ENCODE measurements around the gene LAT.
A peak's percentile ranks its signal among the peaks of the same experiment; 100 is the strongest.

The LAT gene, protein sequence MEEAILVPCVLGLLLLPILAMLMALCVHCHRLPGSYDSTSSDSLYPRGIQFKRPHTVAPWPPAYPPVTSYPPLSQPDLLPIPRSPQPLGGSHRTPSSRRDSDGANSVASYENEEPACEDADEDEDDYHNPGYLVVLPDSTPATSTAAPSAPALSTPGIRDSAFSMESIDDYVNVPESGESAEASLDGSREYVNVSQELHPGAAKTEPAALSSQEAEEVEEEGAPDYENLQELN

DNA sequence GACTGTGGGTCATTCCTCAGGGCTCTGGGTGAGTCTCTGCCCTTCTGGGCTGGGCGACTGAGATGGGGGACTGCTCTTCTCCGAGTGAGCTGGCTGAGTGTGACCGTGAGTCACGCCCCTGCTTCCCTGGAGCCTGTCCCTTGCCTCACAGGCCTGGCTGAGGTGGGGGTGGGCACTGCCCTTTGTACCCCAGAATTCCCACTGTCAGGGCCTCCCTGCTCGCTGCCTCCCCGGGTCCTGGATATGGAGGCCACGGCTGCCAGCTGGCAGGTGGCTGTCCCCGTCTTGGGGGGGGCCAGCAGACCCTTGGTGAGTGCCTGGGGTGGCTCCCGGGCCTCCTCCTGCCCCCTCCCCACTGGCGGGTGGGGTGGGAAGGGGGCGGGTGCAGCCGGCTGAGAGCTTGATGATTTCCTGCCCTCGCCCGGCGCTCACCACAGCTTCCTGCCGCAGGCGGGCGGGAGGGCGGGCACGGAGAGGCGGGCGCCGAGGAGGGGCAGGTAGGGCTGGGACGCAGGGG is at the start of gene LAT:
Gene LAT, plus strand, starts transcription at position 434 of the 517 bp plus-strand sequence. CDS start 366 bp downstream, outside the sequence.
- ChIA-PET POLR2A (no interaction called here), CTCF (no interaction called here)
- no peak for DNase-seq (ENCODE audit: extremely low spot score)
- TF ChIP-seq ELF4 (IDR thresholded peaks at IDR 0.05), result no peak
- no peak for TF ChIP-seq TARDBP (IDR thresholded peaks at IDR 0.05)
- TF ChIP-seq LEF1 (IDR thresholded peaks at IDR 0.05; ENCODE audit: borderline replicate concordance), result no peak
- no peak for TF ChIP-seq SUZ12 (IDR thresholded peaks at IDR 0.05)
- no peak for TF ChIP-seq FOXM1 (IDR thresholded peaks at IDR 0.05; ENCODE audit: borderline replicate concordance)
- no peak for TF ChIP-seq ARNT (IDR thresholded peaks at IDR 0.05)
- TF ChIP-seq FOXA1 (IDR thresholded peaks at IDR 0.05), result no peak
- TF ChIP-seq BHLHE40 (IDR thresholded peaks at IDR 0.05; ENCODE audit: borderline replicate concordance), result no peak
- TF ChIP-seq NFRKB (IDR thresholded peaks at IDR 0.05), result no peak

DNA sequence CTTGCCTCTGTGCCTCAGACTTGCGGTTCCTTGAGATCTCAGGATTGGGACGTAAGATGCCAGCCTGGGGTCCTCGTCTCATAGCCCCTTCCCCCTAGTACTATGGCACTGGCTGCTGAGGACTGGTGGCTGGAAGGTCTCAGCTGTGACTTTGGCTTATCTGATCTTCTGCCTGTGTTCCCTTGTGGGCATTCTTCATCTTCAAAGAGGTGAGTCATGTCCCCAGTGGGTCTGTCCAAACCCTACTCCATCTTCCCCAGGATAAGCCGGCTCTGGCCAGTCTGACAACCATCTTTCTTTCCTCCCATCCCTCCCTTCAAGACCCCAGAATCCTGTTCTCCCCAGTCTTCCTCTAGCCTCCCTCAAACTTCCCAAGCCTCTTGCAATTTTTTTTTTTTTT is 49.5 kb upstream of the LAT start:
- POLR2A ChIA-PET, result interaction anchor here (1.8 to 2.7 kb wide), 3 partner anchors 9 to 55 kb away, joined by 5 to 16 read pairs (median 6); partner anchors contain the start of gene RABEP2
- no peak for DNase-seq (ENCODE audit: extremely low spot score)

DNA sequence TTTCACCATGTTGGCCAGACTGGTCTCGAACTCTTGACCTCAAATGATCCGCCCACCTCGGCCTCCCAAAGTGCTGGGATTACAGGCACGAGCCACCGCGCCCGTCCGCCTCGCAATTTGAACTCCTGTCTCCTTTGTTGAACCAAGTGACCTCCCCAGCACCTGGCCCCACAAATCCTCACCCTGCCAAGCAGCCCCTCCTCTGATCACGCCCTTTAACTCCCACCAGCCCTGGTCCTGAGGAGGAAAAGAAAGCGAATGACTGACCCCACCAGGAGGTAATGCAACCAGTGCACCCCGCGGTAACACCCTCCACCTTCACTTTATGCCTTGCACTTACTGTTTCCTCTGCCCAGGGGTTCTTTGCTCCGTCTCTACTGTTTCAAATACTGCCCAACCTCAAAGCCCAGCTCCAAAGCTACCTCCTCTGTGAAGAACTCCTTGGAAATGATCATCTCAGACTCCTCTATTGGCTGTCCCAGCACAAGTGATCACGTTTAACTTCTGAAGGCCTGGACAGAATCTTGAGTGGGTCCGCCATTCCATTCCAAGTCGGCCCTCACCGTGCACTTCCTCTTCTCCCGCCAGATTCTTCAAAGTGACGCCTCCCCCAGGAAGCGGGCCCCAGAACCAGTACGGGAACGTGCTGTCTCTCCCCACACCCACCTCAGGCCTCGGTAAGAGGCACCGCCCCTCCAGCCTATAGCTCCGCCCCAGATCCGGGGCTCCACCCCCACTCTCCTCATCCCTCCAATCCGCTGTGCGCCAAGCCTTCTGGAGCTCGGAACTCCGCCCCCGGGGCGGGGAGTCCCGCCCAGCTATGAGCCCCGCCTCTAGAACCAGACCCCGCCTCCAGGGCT is 48.7 kb upstream of the LAT start:
- TF ChIP-seq, protein P1, sequence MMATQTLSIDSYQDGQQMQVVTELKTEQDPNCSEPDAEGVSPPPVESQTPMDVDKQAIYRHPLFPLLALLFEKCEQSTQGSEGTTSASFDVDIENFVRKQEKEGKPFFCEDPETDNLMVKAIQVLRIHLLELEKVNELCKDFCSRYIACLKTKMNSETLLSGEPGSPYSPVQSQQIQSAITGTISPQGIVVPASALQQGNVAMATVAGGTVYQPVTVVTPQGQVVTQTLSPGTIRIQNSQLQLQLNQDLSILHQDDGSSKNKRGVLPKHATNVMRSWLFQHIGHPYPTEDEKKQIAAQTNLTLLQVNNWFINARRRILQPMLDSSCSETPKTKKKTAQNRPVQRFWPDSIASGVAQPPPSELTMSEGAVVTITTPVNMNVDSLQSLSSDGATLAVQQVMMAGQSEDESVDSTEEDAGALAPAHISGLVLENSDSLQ (IDR thresholded peaks at IDR 0.05), result no peak
- peak; percentile 78 for TF ChIP-seq L3MBTL2 (conservative IDR thresholded peaks at IDR 0.05)
- ChIA-PET CTCF (interaction anchor here (0.9 to 2.6 kb wide), 2 partner anchors 9 to 69 kb away, joined by 3 to 15 read pairs; no protein-coding TSS in a partner anchor), POLR2A (interaction anchor here (0.6 to 2.7 kb wide), 14 partner anchors 9 to 115 kb away, joined by 3 to 16 read pairs (median 4); partner anchors contain the start of genes ATXN2L, NFATC2IP, RABEP2 and SH2B1)
- DNase-seq (ENCODE audit: extremely low spot score), result peak; percentile 98

More for the DNA sequence above, 49.5 kb upstream of the LAT start:
- CTCF ChIA-PET, result interaction anchor here (0.9 to 2.6 kb wide), 2 partner anchors 10 to 15 kb away, joined by 3 to 15 read pairs; partner anchors contain the start of gene NFATC2IP
- TF ChIP-seq CTBP1 (IDR thresholded peaks at IDR 0.05; ENCODE audit: borderline replicate concordance) (no peak), ELF4 (IDR thresholded peaks at IDR 0.05) (no peak), HDGF (IDR thresholded peaks at IDR 0.05; ENCODE audit: borderline replicate concordance) (no peak), ARNT (IDR thresholded peaks at IDR 0.05) (no peak), NFRKB (IDR thresholded peaks at IDR 0.05) (no peak), BHLHE40 (IDR thresholded peaks at IDR 0.05; ENCODE audit: borderline replicate concordance) (no peak), TARDBP (IDR thresholded peaks at IDR 0.05) (no peak), FOXK2 (IDR thresholded peaks at IDR 0.05) (no peak), FOXA1 (IDR thresholded peaks at IDR 0.05) (no peak), SUZ12 (IDR thresholded peaks at IDR 0.05) (no peak), ZNF384 (IDR thresholded peaks at IDR 0.05) (no peak), L3MBTL2 (conservative IDR thresholded peaks at IDR 0.05) (no peak), LEF1 (IDR thresholded peaks at IDR 0.05; ENCODE audit: borderline replicate concordance) (no peak), FOXM1 (IDR thresholded peaks at IDR 0.05; ENCODE audit: borderline replicate concordance) (no peak), SP1 (IDR thresholded peaks at IDR 0.05) (no peak)
- TF ChIP-seq, protein P1 (IDR thresholded peaks at IDR 0.05), result no peak

DNA sequence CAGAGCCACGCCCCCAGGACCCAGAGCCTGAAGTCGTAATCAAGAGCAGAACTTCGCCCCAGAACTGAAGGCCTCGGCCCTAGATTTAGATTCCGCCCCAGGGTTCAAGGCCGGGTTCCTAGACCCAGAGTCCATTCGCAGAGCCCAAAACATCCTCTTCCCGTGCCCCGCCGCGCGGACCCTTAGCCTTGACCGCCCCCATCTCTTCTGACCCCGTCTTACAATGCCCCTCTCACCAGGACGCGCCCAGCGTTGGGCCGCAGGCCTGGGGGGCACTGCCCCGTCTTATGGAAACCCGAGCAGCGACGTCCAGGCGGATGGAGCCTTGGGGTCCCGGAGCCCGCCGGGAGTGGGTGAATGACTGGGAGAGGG is 48.1 kb upstream of the LAT start:
- POLR2A ChIA-PET, result interaction anchor here (0.6 to 2.7 kb wide), 14 partner anchors 8 to 115 kb away, joined by 3 to 16 read pairs (median 4); partner anchors contain the start of genes ATXN2L, NFATC2IP, RABEP2 and SH2B1

More for the DNA sequence above, 48.1 kb upstream of the LAT start:
- CTCF ChIA-PET, result interaction anchor here (0.7 to 2.6 kb wide), 3 partner anchors 8 to 70 kb away, joined by 3 to 15 read pairs (median 3); partner anchors contain the start of gene NFATC2IP
- TF ChIP-seq, protein P1 (IDR thresholded peaks at IDR 0.05), result no peak
- TF ChIP-seq FOXM1 (IDR thresholded peaks at IDR 0.05; ENCODE audit: borderline replicate concordance) (no peak), ELF4 (IDR thresholded peaks at IDR 0.05) (no peak), NFRKB (IDR thresholded peaks at IDR 0.05) (no peak), ARNT (IDR thresholded peaks at IDR 0.05) (no peak), CTBP1 (IDR thresholded peaks at IDR 0.05; ENCODE audit: borderline replicate concordance) (no peak), HDGF (IDR thresholded peaks at IDR 0.05; ENCODE audit: borderline replicate concordance) (no peak), SUZ12 (IDR thresholded peaks at IDR 0.05) (no peak), BHLHE40 (IDR thresholded peaks at IDR 0.05; ENCODE audit: borderline replicate concordance) (no peak), ZNF384 (IDR thresholded peaks at IDR 0.05) (no peak), LEF1 (IDR thresholded peaks at IDR 0.05; ENCODE audit: borderline replicate concordance) (no peak), SP1 (IDR thresholded peaks at IDR 0.05) (no peak), FOXK2 (IDR thresholded peaks at IDR 0.05) (no peak), TARDBP (IDR thresholded peaks at IDR 0.05) (no peak)
- DNase-seq (ENCODE audit: extremely low spot score), result no peak
